ENCODE results near the gene IL4.

- no peak for TF ChIP-seq EZH2phosphoT487 (IDR thresholded peaks at IDR 0.05; ENCODE audit: unreplicated experiment)
- TF ChIP-seq, protein P1, sequence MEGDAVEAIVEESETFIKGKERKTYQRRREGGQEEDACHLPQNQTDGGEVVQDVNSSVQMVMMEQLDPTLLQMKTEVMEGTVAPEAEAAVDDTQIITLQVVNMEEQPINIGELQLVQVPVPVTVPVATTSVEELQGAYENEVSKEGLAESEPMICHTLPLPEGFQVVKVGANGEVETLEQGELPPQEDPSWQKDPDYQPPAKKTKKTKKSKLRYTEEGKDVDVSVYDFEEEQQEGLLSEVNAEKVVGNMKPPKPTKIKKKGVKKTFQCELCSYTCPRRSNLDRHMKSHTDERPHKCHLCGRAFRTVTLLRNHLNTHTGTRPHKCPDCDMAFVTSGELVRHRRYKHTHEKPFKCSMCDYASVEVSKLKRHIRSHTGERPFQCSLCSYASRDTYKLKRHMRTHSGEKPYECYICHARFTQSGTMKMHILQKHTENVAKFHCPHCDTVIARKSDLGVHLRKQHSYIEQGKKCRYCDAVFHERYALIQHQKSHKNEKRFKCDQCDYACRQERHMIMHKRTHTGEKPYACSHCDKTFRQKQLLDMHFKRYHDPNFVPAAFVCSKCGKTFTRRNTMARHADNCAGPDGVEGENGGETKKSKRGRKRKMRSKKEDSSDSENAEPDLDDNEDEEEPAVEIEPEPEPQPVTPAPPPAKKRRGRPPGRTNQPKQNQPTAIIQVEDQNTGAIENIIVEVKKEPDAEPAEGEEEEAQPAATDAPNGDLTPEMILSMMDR (conservative IDR thresholded peaks at IDR 0.05; ENCODE audit: low read depth in 2 of 2), result no peak
Observed at GRCh38 chr5:132651838-132652469, 21.8 kb upstream of the IL4 start.
